Esophagus mucosa (tissue), 1 donor: Measurements from ENCODE around the gene RNGTT. TPM values are rescaled to one million over a fixed set of nuclear protein-coding genes. Genes with fewer than 3 reads are reported as not detected.

Experiments used
- ATAC-seq: fragments of 200-7000 bp; cut with Tn5 transposase; one replicate; pipeline ENCODE4 v1.9.1; 2020
- total RNA-seq: library from RNA; stranded (reverse); gene quantifications from one replicate; pipeline ENCODE4 v1.2.4, GENCODE V29; 2023
- donor health status: DM: yes; HTN: yes; CAD: no.

The RNGTT gene
- total RNA-seq, 1 donor from 2014 or later: 8.1 TPM

DNA sequence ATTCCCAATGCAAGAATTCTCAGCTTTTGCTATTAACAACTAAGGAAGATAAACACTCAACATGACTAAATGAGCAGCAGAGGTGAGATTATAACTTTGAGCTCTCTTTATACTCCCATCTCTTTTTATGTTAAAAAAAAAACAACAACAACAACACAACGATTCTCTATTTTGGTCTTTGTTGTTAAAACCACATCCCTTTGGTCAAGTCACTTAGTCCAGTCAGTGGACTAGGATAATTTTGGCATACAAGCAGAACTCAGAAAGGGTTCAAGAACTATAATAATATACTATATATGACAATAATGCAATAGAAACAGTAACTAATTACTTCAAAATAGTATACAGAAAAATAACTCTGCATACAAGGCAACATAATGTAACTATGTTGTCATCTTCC, 312.4 kb downstream of the RNGTT start:
- no peak for ATAC-seq

GRCh38 chr6:88650029-88650619, 313.3 kb downstream of the RNGTT start:
- ATAC-seq: no peak

DNA sequence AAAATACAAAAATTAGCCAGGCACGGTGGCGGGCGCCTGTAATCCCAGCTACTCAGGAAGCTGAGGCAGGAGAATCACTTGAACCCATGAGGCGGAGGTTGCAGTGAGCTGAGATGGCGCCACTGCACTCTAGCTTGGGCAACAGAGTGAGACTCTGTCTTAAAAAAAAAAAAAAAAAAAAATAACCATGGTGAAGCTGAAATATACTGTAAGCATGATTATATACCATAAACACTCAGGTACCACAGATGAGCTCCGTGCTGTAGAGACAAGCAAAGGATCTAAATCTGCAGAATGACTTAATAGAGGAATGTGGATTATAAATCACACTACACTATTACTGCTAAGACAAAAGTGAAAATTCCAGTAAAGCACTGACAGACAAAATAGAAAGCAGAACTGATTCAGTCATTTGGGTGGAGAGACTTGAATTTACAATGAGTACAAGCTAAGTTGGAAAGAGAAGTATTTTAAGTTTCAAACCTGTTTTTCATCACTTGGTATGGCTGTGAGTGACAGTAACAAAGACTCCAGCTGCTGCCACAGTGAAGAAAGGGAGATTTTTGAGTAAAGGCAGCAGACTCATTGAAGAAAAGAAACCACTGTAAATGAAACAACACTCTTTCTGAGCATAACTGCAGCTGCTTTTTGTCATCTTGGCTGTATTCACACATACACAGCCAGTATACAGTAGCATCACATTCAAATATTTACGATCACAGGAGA, 322.1 kb downstream of the RNGTT start:
- ATAC-seq: peak; percentile 39

DNA sequence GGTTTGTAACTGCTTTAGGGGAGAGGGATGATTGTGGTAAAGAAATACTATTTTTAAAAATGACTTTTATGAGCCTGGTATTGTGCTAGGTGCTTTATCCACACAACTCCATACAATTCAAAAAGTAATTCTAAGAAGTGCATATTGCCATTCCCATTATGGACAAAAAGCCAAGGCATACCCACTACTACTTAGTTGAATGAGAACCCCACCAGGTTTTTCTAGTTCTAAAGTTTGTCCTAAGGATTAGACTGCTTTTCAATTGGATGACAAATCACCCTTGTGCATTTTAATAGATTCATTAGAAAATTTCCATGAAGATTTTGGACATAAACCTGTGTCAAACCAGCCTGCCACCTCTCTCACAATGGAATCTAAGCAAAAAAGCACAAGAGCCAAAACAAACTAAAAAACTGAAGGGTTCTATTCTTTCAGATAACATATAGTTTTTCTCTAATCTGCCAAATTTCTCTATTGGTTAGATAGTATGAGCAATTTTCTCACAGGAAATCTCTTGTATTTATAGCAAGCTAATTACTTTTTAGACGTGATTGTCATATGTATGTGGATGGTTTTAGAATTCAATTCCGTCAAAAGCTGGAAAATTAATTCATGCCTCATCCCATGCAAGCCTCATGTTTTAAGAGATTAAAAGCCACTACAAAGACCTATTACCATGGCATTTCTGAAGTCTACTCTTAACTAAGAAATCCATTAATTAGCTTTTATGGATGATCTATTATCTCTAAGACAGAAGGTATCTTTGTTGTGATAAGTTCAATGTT, 325.5 kb downstream of the RNGTT start:
- no peak for ATAC-seq

DNA sequence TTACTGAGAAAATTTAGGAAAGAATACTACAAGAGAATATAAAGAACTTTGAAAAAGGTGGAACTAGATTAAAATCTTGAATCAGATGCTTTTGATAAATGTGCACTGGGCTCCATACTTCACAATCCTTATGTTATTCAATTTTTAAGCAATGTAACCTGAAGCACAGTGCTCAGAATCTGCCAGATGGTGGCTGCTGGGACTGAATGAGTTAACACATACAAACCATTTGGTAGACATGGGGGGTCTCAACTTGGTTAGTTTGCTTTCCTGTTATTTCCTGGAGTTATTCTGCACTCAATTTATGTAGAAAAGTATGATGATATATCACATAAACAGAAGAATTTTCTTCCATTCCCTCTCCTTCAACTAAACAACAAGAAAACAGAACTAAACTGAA, 326.5 kb downstream of the RNGTT start:
- ATAC-seq: no peak

DNA sequence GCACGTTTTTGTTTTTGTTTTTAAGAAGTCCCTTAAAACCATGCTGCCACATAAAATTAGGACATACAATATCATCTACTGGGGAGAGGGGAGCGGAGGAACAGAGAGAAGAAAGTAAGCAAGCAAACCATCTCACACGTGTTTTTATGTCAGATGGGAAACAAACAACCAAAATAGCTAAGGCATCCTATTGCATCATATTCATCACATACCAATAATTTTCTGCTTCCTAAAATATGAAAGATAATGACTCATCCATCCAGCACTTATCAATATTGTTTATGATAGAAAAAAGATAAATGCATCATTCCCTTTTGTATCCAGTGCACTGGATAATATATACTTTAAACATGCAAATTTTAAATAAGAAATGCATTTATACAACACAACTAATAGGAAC, 329.6 kb downstream of the RNGTT start:
- no peak for ATAC-seq

GRCh38 chr6:88631830-88632229, 331.6 kb downstream of the RNGTT start:
- ATAC-seq: no peak

DNA sequence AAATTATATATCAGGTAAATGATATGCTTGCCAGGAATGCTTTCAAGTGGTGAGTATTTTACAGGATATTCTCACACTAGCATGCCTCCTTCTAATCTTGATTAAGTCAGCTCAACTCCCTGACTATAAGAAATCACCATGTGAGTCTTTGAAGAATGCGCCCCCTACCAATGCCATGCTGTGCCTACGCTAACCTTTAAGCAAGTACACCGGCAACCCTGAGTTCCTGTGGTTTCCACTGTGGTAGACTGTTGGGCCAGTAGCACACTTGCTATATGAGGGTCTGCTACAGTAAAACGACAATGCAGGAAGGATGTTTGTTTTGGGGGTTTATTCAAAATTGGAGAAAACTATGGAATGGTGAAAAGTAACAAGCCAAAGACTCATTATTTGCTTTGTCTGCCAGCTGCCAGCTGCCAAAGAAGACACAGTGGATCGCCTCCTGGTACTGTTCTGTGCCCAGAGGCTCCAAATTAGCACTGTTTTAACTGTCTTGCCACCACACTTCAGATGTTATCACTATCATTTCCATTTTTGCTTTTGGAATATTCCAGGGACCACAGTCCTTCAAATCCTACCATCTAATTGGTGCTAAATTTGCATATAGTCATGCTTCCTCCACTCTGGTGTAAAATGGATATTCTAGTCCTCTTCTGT, 333.5 kb downstream of the RNGTT start:
- ATAC-seq: no peak

DNA sequence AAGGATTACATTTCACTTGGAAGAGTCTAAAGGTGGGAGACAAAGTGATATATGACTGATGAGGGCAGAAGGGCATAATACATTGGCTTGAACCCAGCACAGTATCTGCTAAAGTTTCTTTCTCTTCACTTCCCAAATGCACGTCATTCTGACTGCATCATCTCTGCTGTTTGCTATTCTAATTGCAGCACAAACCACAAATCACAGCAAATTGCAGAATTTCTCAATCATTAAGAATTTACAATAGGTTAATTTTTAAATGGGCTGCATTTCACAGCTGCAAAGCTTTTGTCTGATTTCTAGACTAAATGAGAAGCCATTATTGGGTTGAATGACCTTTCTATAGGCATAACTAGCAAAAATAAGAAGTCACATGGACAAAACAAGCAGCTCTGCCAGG, 337.0 kb downstream of the RNGTT start:
- no peak for ATAC-seq

- no peak for ATAC-seq
Observed at GRCh38 chr6:88623531-88623930, 339.9 kb downstream of the RNGTT start.

DNA sequence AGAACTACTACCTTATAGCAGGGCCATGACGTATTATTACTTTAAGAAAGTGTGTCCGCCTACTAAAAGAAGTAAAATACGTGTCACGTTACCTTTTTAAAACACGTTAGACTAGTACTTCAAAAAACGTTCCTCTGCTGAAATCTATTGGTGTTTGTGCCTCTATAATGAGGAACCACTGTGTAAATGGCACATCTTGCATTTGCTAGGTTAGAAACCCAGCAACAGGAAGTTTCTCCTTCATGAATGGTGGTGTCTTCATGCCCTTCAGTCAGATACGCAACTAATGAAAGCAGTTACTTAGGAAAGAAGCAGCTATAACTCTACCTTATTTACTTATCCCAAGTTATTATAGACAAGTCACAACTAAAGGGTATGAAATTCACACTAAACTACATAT, 343.5 kb downstream of the RNGTT start:
- no peak for ATAC-seq

GRCh38 chr6:88616380-88616779, 347.0 kb downstream of the RNGTT start:
- no peak for ATAC-seq

GRCh38 chr6:88614316-88614877, 349.0 kb downstream of the RNGTT start:
- ATAC-seq: no peak

DNA sequence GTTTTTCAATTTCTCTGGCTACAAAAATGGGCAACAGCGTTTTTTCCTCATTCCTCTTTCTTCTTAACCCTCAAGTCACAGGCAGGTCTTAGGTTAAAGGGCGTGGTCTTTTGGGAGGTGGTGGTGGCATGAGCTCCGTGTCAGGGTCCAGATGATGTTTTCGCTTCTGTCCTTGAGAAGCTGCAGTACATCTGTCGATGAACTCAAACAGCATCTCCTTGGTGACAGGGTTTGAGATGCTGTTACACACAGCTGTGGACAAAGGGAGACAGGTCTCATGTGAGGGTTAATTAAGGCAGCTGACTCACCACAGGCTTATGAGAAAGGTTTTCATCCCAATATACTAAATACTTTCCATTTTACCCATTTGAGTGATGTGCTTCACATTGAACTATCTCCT, 350.8 kb downstream of the RNGTT start:
- ATAC-seq: no peak

GRCh38 chr6:88611721-88612120, 351.7 kb downstream of the RNGTT start:
- no peak for ATAC-seq

- no peak for ATAC-seq
Observed at GRCh38 chr6:88609983-88610382, 353.4 kb downstream of the RNGTT start.

DNA sequence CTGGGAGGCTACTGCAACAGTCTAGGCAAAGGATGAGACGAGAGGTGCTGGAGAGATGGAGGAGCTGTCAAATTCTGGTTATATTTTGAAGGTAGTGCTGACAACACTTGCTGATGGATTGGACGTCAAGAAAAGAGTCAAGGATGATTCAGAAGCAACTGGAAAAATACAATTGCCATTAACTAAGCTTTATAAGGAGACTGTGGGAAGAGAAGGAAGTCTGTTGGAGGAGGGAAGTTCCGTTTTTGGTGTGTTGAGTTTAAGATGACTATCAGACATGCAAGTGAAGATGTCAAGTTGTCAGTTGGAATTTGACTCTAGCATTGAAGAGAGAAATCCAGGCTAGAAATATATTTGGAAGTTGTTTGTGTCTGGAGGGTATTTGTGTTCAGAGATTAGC, 358.1 kb downstream of the RNGTT start:
- no peak for ATAC-seq

GRCh38 chr6:88599571-88599970, 363.8 kb downstream of the RNGTT start:
- ATAC-seq: no peak

DNA sequence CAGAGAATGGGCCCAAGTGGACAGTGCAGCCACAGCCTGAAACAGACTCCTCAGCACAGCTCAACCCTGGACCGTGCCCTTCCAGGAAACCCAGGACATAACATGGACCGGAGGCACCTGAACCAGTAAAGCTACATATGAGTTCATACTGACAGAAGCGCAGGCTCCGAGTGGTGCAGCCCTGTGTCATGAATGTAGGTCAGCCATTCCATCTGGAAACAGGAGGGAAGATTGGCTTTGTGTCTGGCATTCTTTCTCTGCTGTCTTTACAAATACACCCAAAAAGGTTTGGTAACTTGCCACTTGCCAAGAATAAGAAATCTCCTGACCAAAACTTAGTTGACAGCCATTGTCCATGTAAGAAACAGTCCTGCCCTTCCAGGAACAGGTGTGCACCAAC, 366.6 kb downstream of the RNGTT start:
- ATAC-seq: no peak

DNA sequence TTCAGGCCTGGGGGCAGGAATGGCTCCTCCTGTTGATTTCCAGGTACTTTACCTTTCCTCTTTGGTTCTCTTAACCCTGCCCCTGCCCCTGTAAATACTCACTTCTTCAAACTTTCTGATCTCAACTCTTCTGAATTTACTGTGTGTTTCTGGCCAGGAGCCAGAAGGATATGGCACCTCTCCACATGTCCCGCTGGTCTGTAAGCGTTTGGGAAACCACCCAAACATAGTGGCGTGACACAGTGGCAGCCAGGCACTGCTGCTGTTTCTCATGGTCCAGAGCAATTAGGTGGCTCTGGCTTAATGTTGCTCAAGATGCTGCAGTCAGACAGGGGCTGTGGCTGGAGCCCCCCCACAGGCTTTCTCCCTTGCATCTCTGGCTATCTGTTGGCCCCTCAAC, 374.5 kb downstream of the RNGTT start:
- ATAC-seq: no peak

DNA sequence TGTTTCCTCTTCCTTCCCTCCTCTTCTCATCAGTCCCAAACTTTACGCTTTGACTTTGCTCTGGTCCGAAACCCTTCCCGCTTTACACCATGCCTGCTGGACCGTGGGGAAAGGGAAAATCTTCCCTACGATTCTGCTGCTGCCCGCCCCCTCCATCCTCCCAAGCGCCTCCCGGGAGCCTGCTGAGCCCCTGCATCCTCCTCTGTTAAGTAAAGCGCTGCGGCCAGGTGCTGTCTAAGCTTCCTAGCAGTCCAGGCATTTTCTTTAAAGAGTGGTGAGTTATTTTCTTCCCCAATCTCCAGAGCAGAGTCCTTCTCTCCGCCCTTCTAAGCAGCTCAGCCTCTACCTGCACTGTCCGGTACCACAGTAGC, 376.3 kb downstream of the RNGTT start:
- no peak for ATAC-seq

DNA sequence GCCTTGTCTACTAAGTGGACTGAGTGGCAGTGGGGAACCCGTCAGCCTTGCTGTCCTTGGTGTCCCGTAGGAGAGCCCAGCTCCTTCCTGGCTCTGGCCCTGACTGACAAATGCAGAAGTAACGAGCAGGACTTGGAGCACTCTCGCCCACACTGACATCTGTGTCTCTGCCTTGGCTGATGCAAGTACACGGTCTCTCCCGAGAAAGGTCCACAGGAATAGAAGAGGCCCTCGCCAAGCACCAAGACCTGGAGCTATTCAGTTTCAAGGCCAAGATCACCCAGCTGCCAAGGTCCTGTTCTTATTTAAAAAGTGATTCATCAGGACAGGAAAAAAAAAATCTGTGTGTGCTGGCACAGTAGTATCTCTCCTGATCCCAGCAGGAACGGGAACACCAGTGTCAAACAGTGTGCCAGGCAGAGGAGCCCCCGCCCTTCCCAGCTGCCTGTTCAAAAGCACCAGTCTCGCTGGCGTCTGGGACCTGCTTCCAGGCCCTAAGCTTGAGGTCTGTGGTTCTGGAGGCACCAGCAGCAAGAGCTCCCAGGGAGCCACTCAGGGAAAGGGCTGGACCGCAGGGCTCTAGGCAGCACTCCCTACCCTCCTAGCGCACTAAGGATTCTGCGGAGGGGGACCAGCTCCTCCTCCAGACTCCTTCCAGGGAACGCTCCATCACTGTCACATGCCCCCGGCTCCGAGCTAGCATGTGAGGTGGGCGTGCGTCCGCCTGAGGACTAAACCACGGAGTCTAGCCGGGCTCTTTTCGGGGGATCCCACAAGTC, 376.9 kb downstream of the RNGTT start:
- no peak for ATAC-seq
